Mesendoderm (in vitro differentiated cells): ENCODE results near the gene PANK1.
A peak's percentile ranks its signal among the peaks of the same experiment; 100 is the strongest.

Experiments
- DNase-seq: peaks from one replicate; pipeline ENCODE4 v3.0.0; 2013
- H2AK5ac ChIP-seq: 2 replicates; pipeline ENCODE4 v1.6.1; 2013; ENCODE audit warnings: low read length, inconsistent platforms
- H2BK120ac ChIP-seq: 2 replicates; pipeline ENCODE4 v1.6.1; 2013; ENCODE audit warnings: low read depth, mild to moderate bottlenecking, low read length, moderate library complexity, mixed read lengths
- H2BK15ac ChIP-seq: replicated peaks from 2 replicates; pipeline ENCODE4 v1.6.1; 2013; ENCODE audit warnings: low read depth, mild to moderate bottlenecking, moderate library complexity
- H2BK5ac ChIP-seq: 2 replicates; pipeline ENCODE4 v1.6.1; 2013; ENCODE audit warnings: low read length, inconsistent platforms
- H3K18ac ChIP-seq: 2 replicates; pipeline ENCODE4 v1.6.1; 2013; ENCODE audit warnings: mild to moderate bottlenecking, low read length, mixed read lengths
- H3K23ac ChIP-seq: one replicate; pipeline ENCODE4 v1.6.1; 2013; ENCODE audit warnings: low read length
- H3K27ac ChIP-seq: 2 replicates; pipeline ENCODE4 v1.5.1; 2013; ENCODE audit warnings: low read depth, mild to moderate bottlenecking, inconsistent platforms, low read length, moderate library complexity
- H3K27me3 ChIP-seq: 2 replicates; pipeline ENCODE4 v1.6.1; 2013; ENCODE audit warnings: low read length, control low read depth, mild to moderate bottlenecking, inconsistent platforms; ENCODE audit not compliant: insufficient read depth, poor library complexity
- H3K36me3 ChIP-seq: 2 replicates; pipeline ENCODE4 v1.6.1; 2013; ENCODE audit warnings: low read length, inconsistent platforms; ENCODE audit not compliant: control insufficient read depth, insufficient read depth
- H3K4ac ChIP-seq: one replicate; pipeline ENCODE4 v1.6.1; 2013; ENCODE audit warnings: low read depth, mild to moderate bottlenecking, low read length, moderate library complexity
- H3K4me1 ChIP-seq: 2 replicates; pipeline ENCODE4 v1.6.1; 2013; ENCODE audit warnings: low read depth, low read length, inconsistent platforms; ENCODE audit not compliant: control insufficient read depth
- H3K4me2 ChIP-seq: 2 replicates; pipeline ENCODE4 v1.6.1; 2013; ENCODE audit warnings: low read length
- H3K4me3 ChIP-seq: 2 replicates; pipeline ENCODE4 v1.5.1; 2013; ENCODE audit warnings: mild to moderate bottlenecking, low read length
- H3K56ac ChIP-seq: one replicate; pipeline ENCODE4 v1.6.1; 2013; ENCODE audit warnings: low read length
- H3K79me1 ChIP-seq: 2 replicates; pipeline ENCODE4 v1.6.1; 2013; ENCODE audit warnings: low read length, inconsistent platforms
- H3K79me2 ChIP-seq: 2 replicates; pipeline ENCODE4 v1.6.1; 2013; ENCODE audit warnings: mild to moderate bottlenecking, low read length; ENCODE audit not compliant: control insufficient read depth, insufficient read depth
- H3K9ac ChIP-seq: 2 replicates; pipeline ENCODE4 v1.6.1; 2013; ENCODE audit warnings: low read length, inconsistent platforms
- H4K5ac ChIP-seq: one replicate; pipeline ENCODE4 v1.6.1; 2013; ENCODE audit warnings: low read length
- H4K8ac ChIP-seq: one replicate; pipeline ENCODE4 v1.6.1; 2013; ENCODE audit warnings: low read depth, mild to moderate bottlenecking, control low read depth, low read length, moderate library complexity
- WGBS: extraction: QIAGEN DNeasy Blood & Tissue Kit; methylation state at CpG from one replicate; pipeline ENCODE4 v1.1.7; 2013; ENCODE audit warnings: low lambda C conversion rate, missing lambda C conversion rate; ENCODE audit not compliant: insufficient coverage; ENCODE audit errors: extremely low coverage; 5-methylcytosine and 5-hydroxymethylcytosine counted together

PANK1 gene

GRCh38 chr10:89645742-89646172 is 715 bp upstream of the PANK1 start:
- no peak overlapping the region for H4K8ac ChIP-seq
- H4K5ac ChIP-seq: no peak overlapping the region
- H3K79me2 ChIP-seq: peaks cover 18% of the 10 kb centered on the region
- peak overlapping the region; percentile 88 for H3K9ac ChIP-seq
- no CpG with 5 or more reads among the region's 6 CpGs for WGBS
- H3K4ac ChIP-seq: no peak overlapping the region
- H3K18ac ChIP-seq: no peak overlapping the region
- H3K27me3 ChIP-seq: no peaks in the 10 kb centered on the region
- peaks cover 2% of the 10 kb centered on the region for H3K79me1 ChIP-seq
- peak overlapping the region; percentile 96 for H3K56ac ChIP-seq
- no peak overlapping the region for H2BK15ac ChIP-seq
- H3K4me1 ChIP-seq: no peaks in the 10 kb centered on the region
- no peak overlapping the region for H3K4me3 ChIP-seq
- H3K4me2 ChIP-seq: peak overlapping the region; percentile 36
- H2AK5ac ChIP-seq: no peak overlapping the region
- H2BK5ac ChIP-seq: no peak overlapping the region
- no peak overlapping the region for H2BK120ac ChIP-seq
- DNase-seq: no peak
- H3K23ac ChIP-seq: no peak overlapping the region
- H3K27ac ChIP-seq: peak overlapping the region; percentile 74
- H3K36me3 ChIP-seq: no peaks in the 10 kb centered on the region

DNA sequence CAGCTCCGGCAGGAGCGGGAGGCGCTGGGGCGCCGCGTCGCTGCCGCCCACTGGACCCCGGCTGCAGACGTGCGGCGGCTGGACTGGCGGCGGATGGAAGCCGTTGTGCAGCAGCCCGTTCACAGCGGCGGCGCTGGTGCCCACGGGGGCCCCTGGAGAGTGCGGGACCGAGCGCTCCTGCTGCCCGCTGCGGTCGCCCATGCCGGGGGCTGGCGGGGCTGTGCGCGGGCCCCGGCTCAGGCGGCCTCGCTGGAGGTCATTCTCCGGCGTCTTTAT is 413 bp downstream of the PANK1 start:
- Histone ChIP-seq H3K18ac (peak overlapping the region; percentile 96), H2AK5ac (no peak overlapping the region), H3K79me1 (peaks cover 2% of the 10 kb centered on the region), H3K36me3 (no peaks in the 10 kb centered on the region), H4K5ac (no peak overlapping the region), H3K4me2 (peak overlapping the region; percentile 81), H3K4me3 (peak overlapping the region; percentile 60), H4K8ac (no peak overlapping the region), H3K23ac (peak overlapping the region; percentile 75), H3K56ac (peak overlapping the region; percentile 96), H2BK5ac (peak overlapping the region; percentile 12), H3K27me3 (no peaks in the 10 kb centered on the region), H3K27ac (peak overlapping the region; percentile 74), H3K4ac (peak overlapping the region; percentile 89), H3K79me2 (peaks cover 28% of the 10 kb centered on the region), H3K9ac (peak overlapping the region; percentile 88), H2BK15ac (no peak overlapping the region), H2BK120ac (peak overlapping the region; percentile 5), H3K4me1 (no peaks in the 10 kb centered on the region)
- WGBS: no CpG with 5 or more reads among the region's 35 CpGs
- DNase-seq: no peak

GRCh38 chr10:89643812-89644690 is 991 bp downstream of the PANK1 start:
- DNase-seq: peak; percentile 98
- H3K79me2 ChIP-seq: peaks cover 34% of the 10 kb centered on the region

GRCh38 chr10:89643431-89643811 is 1.6 kb downstream of the PANK1 start:
- peaks cover 40% of the 10 kb centered on the region for H3K79me2 ChIP-seq
- H3K56ac ChIP-seq: peak overlapping the region; percentile 73
- H3K27ac ChIP-seq: no peak overlapping the region
- no peak overlapping the region for H3K23ac ChIP-seq
- no peak overlapping the region for H3K18ac ChIP-seq
- H3K4me2 ChIP-seq: peak overlapping the region; percentile 60
- H3K4ac ChIP-seq: no peak overlapping the region
- no CpG with 5 or more reads among the region's 2 CpGs for WGBS
- H3K9ac ChIP-seq: peak overlapping the region; percentile 73
- no peak for DNase-seq
- no peaks in the 10 kb centered on the region for H3K27me3 ChIP-seq
- H3K4me1 ChIP-seq: no peaks in the 10 kb centered on the region
- no peak overlapping the region for H2BK5ac ChIP-seq
- H2BK120ac ChIP-seq: no peak overlapping the region
- no peak overlapping the region for H4K8ac ChIP-seq
- peak overlapping the region; percentile 74 for H3K4me3 ChIP-seq
- H3K79me1 ChIP-seq: peaks cover 4% of the 10 kb centered on the region
- H2BK15ac ChIP-seq: no peak overlapping the region
- no peak overlapping the region for H4K5ac ChIP-seq
- H3K36me3 ChIP-seq: no peaks in the 10 kb centered on the region
- H2AK5ac ChIP-seq: no peak overlapping the region

More at GRCh38 chr10:89643812-89644690, 991 bp downstream of the PANK1 start:
- peak overlapping the region; percentile 96 for H3K56ac ChIP-seq
- H4K8ac ChIP-seq: no peak overlapping the region
- no peaks in the 10 kb centered on the region for H3K36me3 ChIP-seq
- no peaks in the 10 kb centered on the region for H3K27me3 ChIP-seq
- H3K79me1 ChIP-seq: peaks cover 2% of the 10 kb centered on the region
- peak overlapping the region; percentile 81 for H3K4me2 ChIP-seq
- peak overlapping the region; percentile 74 for H3K27ac ChIP-seq
- peak overlapping the region; percentile 74 for H3K4me3 ChIP-seq
- peak overlapping the region; percentile 96 for H3K18ac ChIP-seq
- no peak overlapping the region for H4K5ac ChIP-seq
- peak overlapping the region; percentile 89 for H3K4ac ChIP-seq
- H2BK5ac ChIP-seq: peak overlapping the region; percentile 17
- H2AK5ac ChIP-seq: no peak overlapping the region
- H2BK120ac ChIP-seq: peak overlapping the region; percentile 5
- H2BK15ac ChIP-seq: no peak overlapping the region
- WGBS: no CpG with 5 or more reads among the region's 49 CpGs
- no peaks in the 10 kb centered on the region for H3K4me1 ChIP-seq
- peak overlapping the region; percentile 88 for H3K9ac ChIP-seq
- peak overlapping the region; percentile 75 for H3K23ac ChIP-seq

GRCh38 chr10:89642193-89642592 is 2.8 kb downstream of the PANK1 start:
- H3K9ac ChIP-seq: peak overlapping the region; percentile 5
- H2BK5ac ChIP-seq: no peak overlapping the region
- no peak for DNase-seq
- H2BK120ac ChIP-seq: no peak overlapping the region
- no peaks in the 10 kb centered on the region for H3K27me3 ChIP-seq
- H3K4ac ChIP-seq: no peak overlapping the region
- H3K4me1 ChIP-seq: no peaks in the 10 kb centered on the region
- no CpG with 5 or more reads among the region's 3 CpGs for WGBS
- peaks cover 8% of the 10 kb centered on the region for H3K79me1 ChIP-seq
- H3K36me3 ChIP-seq: no peaks in the 10 kb centered on the region
- H3K4me3 ChIP-seq: no peak overlapping the region
- H4K8ac ChIP-seq: no peak overlapping the region
- no peak overlapping the region for H3K23ac ChIP-seq
- no peak overlapping the region for H3K27ac ChIP-seq
- no peak overlapping the region for H3K4me2 ChIP-seq
- H3K79me2 ChIP-seq: peaks cover 49% of the 10 kb centered on the region
- no peak overlapping the region for H2AK5ac ChIP-seq
- H3K18ac ChIP-seq: no peak overlapping the region
- no peak overlapping the region for H3K56ac ChIP-seq
- H4K5ac ChIP-seq: no peak overlapping the region
- no peak overlapping the region for H2BK15ac ChIP-seq
